Neural crest cell (in vitro differentiated cells): Measurements from ENCODE around the gene FCAMR. TPM values are rescaled to one million over a fixed set of nuclear protein-coding genes. Genes with fewer than 3 reads are reported as not detected.

ENCODE experiments used
- DNase-seq: peaks from one replicate; pipeline ENCODE4 v3.0.0; 2021; ENCODE audit warnings: low read depth, mixed read lengths, low spot score
- H3K27ac Mint-ChIP-seq: one replicate; pipeline ENCODE4 v1.8.0; 2021; ENCODE audit warnings: mild to moderate bottlenecking, mixed read lengths; ENCODE audit not compliant: unreplicated experiment
- H3K27me3 Mint-ChIP-seq: 2 replicates; pipeline ENCODE4 v1.8.0; 2021; ENCODE audit warnings: low read depth, mild to moderate bottlenecking, mixed read lengths
- H3K36me3 Mint-ChIP-seq: 2 replicates; pipeline ENCODE4 v1.8.0; 2021; ENCODE audit warnings: low read depth, mild to moderate bottlenecking, mixed read lengths
- H3K4me1 Mint-ChIP-seq: 2 replicates; pipeline ENCODE4 v1.8.0; 2021; ENCODE audit warnings: mixed read lengths
- H3K4me3 Mint-ChIP-seq: one replicate; pipeline ENCODE4 v1.8.0; 2021; ENCODE audit warnings: mild to moderate bottlenecking, mixed read lengths
- H3K9me3 Mint-ChIP-seq: 2 replicates; pipeline ENCODE4 v1.8.0; 2021; ENCODE audit warnings: mixed read lengths
- CTCF ChIP-seq: fragments of 200-600 bp; sonication (generic); conservative IDR thresholded peaks from 2 replicates; pipeline ENCODE4 v1.5.0; 2021; ENCODE audit warnings: antibody characterized with exemption, mild to moderate bottlenecking
- total RNA-seq: library from RNA; stranded (reverse); gene quantifications from 2 replicates; pipeline ENCODE4 v1.2.1, GENCODE V29; 2021

FCAMR gene
- total RNA-seq, 1 donor from 2014 or later, result not detected

DNA sequence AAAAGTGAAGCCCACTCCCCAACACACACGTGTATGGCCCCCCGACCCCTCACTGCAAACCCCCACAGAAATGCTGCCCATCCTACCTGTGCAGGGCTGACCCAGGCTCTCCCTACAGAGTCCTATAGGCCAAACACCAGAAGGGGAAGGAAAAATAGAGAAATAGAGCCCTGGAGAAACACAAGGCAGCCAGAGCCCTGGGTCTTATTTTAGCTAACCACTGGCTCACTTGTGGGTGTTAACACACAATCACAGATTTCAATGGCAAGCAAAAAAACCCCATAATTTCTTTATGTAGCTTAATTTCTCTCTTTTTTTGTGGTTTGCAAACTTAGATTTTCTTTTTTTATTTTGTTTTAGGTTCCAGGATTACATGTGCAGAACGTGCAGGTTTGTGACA is 23.0 kb downstream of the FCAMR start:
- DNase-seq, result no peak
- H3K27ac Mint-ChIP-seq, result no peak overlapping the region
- H3K4me1 Mint-ChIP-seq, result no peaks in the 10 kb centered on the region
- H3K9me3 Mint-ChIP-seq, result peaks cover 4% of the 10 kb centered on the region
- TF ChIP-seq CTCF, result no peak
- H3K4me3 Mint-ChIP-seq, result no peak overlapping the region
- H3K27me3 Mint-ChIP-seq, result peaks cover 23% of the 10 kb centered on the region
- no peaks in the 10 kb centered on the region for H3K36me3 Mint-ChIP-seq

GRCh38 chr1:206946261-206946660 is 24.0 kb downstream of the FCAMR start, which contains the start of gene PIGR:
TSS of gene PIGR (minus strand) at chr1:206946466. CDS start at chr1:206940531, 5,935 bp downstream.
- Mint-ChIP-seq H3K4me1 (no peaks in the 10 kb centered on the region), H3K9me3 (peaks cover 4% of the 10 kb centered on the region), H3K27me3 (peaks cover 23% of the 10 kb centered on the region), H3K4me3 (no peak within 1 kb of the TSS), H3K36me3 (no peaks in the 10 kb centered on the region), H3K27ac (peak within 1 kb of the TSS; percentile 27)
- no peak for TF ChIP-seq CTCF
- no peak for DNase-seq

DNA sequence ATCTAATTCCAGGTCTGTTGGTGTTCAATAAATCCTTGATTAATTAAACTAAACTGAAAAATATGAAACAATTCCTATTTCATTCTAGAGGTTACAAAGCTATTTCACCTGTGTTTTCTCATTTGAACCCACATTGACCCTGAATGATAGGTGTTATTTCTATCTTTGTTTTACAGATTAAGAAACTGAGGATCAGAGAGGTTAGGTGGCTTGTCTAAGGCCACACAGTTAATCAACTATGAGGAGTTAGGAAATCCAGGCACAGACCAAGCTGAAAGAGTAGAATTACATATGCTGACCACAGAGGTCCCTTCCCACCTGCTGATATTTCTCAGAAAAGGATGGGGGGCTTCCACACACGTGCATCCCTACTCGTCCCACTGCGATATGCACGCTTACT is 24.5 kb downstream of the FCAMR start:
- DNase-seq, result no peak
- no peaks in the 10 kb centered on the region for H3K36me3 Mint-ChIP-seq
- no peak for TF ChIP-seq CTCF
- H3K27me3 Mint-ChIP-seq, result peaks cover 23% of the 10 kb centered on the region
- H3K27ac Mint-ChIP-seq, result no peak overlapping the region
- H3K4me1 Mint-ChIP-seq, result no peaks in the 10 kb centered on the region
- H3K4me3 Mint-ChIP-seq, result no peak overlapping the region
- peaks cover 4% of the 10 kb centered on the region for H3K9me3 Mint-ChIP-seq

DNA sequence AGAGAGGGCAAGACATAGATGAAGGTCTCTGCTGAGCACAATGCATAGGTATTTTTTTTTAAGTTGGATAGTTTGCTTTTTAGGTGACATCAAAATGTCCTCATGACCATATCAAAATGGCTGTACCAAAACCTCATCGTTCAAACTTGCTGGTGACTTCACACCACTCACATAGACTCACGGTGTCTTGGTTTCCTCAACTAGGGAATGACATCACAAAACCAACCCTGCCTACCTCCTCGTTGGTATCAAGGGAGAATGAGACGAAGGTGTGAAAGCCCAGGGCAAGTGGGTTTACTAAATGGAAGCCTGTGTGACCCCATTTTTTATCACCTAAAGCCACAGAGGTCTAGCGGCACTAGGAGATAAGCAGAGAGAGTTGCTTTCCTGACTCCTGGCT is 25.6 kb downstream of the FCAMR start:
- Mint-ChIP-seq H3K4me1 (no peaks in the 10 kb centered on the region), H3K4me3 (no peak overlapping the region), H3K9me3 (no peaks in the 10 kb centered on the region), H3K27me3 (peaks cover 23% of the 10 kb centered on the region), H3K27ac (no peak overlapping the region), H3K36me3 (no peaks in the 10 kb centered on the region)
- no peak for DNase-seq
- TF ChIP-seq CTCF, result no peak

DNA sequence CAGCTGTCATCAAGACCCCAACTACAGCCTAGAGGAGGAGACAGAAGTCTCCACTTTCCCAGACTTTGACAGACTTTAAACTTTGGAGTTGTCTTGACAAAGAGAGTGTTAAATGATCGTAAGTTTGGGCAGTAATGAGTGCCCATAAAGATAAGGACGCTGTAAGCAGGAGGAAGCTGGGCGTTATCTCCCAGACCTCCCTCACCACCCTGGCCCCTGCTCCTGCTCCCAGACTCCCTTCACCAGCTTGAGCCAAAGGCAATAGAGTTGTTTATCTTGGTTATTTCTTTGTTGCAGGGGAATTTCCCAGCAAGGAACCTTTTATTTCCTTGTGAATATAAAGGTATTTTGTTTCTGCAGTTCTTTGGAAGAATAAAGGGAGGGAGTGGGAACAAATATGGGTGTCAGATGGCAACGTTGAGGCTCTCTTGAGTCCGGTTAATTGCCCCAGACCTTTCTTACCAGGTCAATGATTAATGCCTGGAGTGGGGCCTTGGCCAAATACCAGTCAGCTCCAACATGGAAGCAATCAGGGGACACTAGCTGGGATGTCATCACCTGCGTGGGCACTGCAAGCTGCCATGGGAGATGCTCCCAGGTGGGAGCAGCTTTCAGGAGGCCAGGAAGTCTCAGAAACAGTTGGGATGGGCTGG is 28.4 kb downstream of the FCAMR start:
- Mint-ChIP-seq H3K27me3 (peaks cover 20% of the 10 kb centered on the region), H3K27ac (no peak overlapping the region), H3K36me3 (no peaks in the 10 kb centered on the region), H3K4me1 (no peaks in the 10 kb centered on the region), H3K9me3 (no peaks in the 10 kb centered on the region), H3K4me3 (no peak overlapping the region)
- TF ChIP-seq CTCF, result no peak
- no peak for DNase-seq

DNA sequence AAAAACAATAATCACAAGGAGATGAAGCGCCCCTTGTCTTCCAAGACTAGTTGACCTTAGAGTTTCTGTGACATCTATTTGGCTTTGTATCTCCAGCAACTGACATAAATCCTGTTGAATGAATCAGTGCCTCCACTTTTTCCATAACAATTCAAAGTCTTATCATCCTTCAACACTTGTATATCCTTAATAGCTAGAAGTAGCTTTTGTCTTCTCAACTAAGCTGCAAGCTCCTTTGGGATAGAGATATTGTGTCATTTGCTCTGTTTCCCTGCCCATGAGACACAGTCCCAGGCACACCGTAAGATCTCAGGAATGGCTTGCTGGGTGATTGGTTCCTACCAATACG is 29.7 kb downstream of the FCAMR start:
- Mint-ChIP-seq H3K4me3 (no peak overlapping the region), H3K9me3 (no peaks in the 10 kb centered on the region), H3K4me1 (no peaks in the 10 kb centered on the region), H3K36me3 (no peaks in the 10 kb centered on the region), H3K27ac (no peak overlapping the region), H3K27me3 (peaks cover 20% of the 10 kb centered on the region)
- DNase-seq, result no peak
- no peak for TF ChIP-seq CTCF
